Skeletal muscle cell (primary cell): ENCODE results near the gene SLC22A23.

Source experiments
- DNase-seq: peaks from one replicate; pipeline ENCODE4 v3.0.0-alpha.2; 2010; ENCODE audit warnings: low read depth
- H3K4me3 ChIP-seq: 2 replicates; pipeline ENCODE4 v1.5.1; 2011; ENCODE audit warnings: low read depth, mild to moderate bottlenecking, control low read depth, low read length, moderate library complexity

SLC22A23 gene

GRCh38 chr6:3410385-3411360 is 46.2 kb downstream of the SLC22A23 start:
- no peak for DNase-seq
- H3K4me3 ChIP-seq: no peak overlapping the region

- DNase-seq: no peak
- no peak overlapping the region for H3K4me3 ChIP-seq
These were observed 47.0 kb downstream of the SLC22A23 start for GRCh38 chr6:3409699-3410384.

GRCh38 chr6:3408665-3409064 is 48.2 kb downstream of the SLC22A23 start:
- no peak overlapping the region for H3K4me3 ChIP-seq
- no peak for DNase-seq

- no peak overlapping the region for H3K4me3 ChIP-seq
- no peak for DNase-seq
These were observed 49.0 kb downstream of the SLC22A23 start for GRCh38 chr6:3407840-3408239.

- no peak for DNase-seq
- H3K4me3 ChIP-seq: no peak overlapping the region
These were observed 49.7 kb downstream of the SLC22A23 start for GRCh38 chr6:3406891-3407809.

- DNase-seq: peak; percentile 42
- no peak overlapping the region for H3K4me3 ChIP-seq
These were observed 50.5 kb downstream of the SLC22A23 start for GRCh38 chr6:3406362-3406821.

GRCh38 chr6:3405679-3406078 is 51.2 kb downstream of the SLC22A23 start:
- DNase-seq: peak; percentile 56

GRCh38 chr6:3405182-3405518 is 51.7 kb downstream of the SLC22A23 start:
- DNase-seq: no peak
- no peak overlapping the region for H3K4me3 ChIP-seq

More at GRCh38 chr6:3405679-3406078, 51.2 kb downstream of the SLC22A23 start:
- H3K4me3 ChIP-seq: no peak overlapping the region

GRCh38 chr6:3403238-3404173 is 53.3 kb downstream of the SLC22A23 start:
- no peak overlapping the region for H3K4me3 ChIP-seq
- no peak for DNase-seq

GRCh38 chr6:3402310-3403237 is 54.3 kb downstream of the SLC22A23 start:
- H3K4me3 ChIP-seq: no peak overlapping the region
- DNase-seq: no peak

GRCh38 chr6:3400162-3400561 is 56.7 kb downstream of the SLC22A23 start:
- no peak overlapping the region for H3K4me3 ChIP-seq
- DNase-seq: no peak

- DNase-seq: no peak
- no peak overlapping the region for H3K4me3 ChIP-seq
These were observed 57.8 kb downstream of the SLC22A23 start for GRCh38 chr6:3398755-3399696.

GRCh38 chr6:3398165-3398562 is 58.7 kb downstream of the SLC22A23 start:
- H3K4me3 ChIP-seq: no peak overlapping the region
- no peak for DNase-seq

- H3K4me3 ChIP-seq: no peak overlapping the region
- DNase-seq: no peak
These were observed 59.4 kb downstream of the SLC22A23 start for GRCh38 chr6:3397229-3398164.

GRCh38 chr6:3396503-3397180 is 60.2 kb downstream of the SLC22A23 start:
- H3K4me3 ChIP-seq: no peak overlapping the region
- DNase-seq: no peak
